GM12878 (cell line): ENCODE results near the gene SBF2. TPM values are rescaled to one million over a fixed set of nuclear protein-coding genes. Genes with fewer than 3 reads are reported as not detected.

Experiments
- ATAC-seq: fragments of 200-7000 bp; cut with Tn5 transposase; 3 replicates; pipeline ENCODE4 v1.9.1; 2020; ENCODE audit warnings: mild to moderate bottlenecking, moderate library complexity
- BruUV-seq: library from RNA; stranded (reverse); fragments of 400-500 nt; replicated peaks from 2 replicates; lab custom pipeline; 2021; lab: Mats Ljungman, UMichigan
- CTCF ChIA-PET: fragments of 300-600 bp; sonication (Branson Sonifier 250); formaldehyde crosslinking; extraction: SDS; loops from one replicate; lab custom pipeline; 2021; ENCODE audit warnings: inconsistent platforms; lab: Yijun Ruan, JAX
- POLR2A ChIA-PET: fragments of 350-600 bp; formaldehyde crosslinking; extraction: SDS; loops from one replicate; lab custom pipeline; 2021; ENCODE audit warnings: inconsistent platforms; lab: Charles Lee
- RAD21 ChIA-PET: fragments of 300-600 bp; sonication (Branson Sonifier 250); formaldehyde crosslinking; loops from one replicate; lab custom pipeline; 2023; ENCODE audit warnings: antibody characterized with exemption; ENCODE audit not compliant: unreplicated experiment; lab: Charles Lee
- SMC1A ChIA-PET: fragments of 300-600 bp; sonication (Branson Sonifier 250); formaldehyde crosslinking; loops from one replicate; lab custom pipeline; 2023; ENCODE audit not compliant: unreplicated experiment, uncharacterized antibody; lab: Charles Lee
- DNase-seq: peaks from one replicate; pipeline ENCODE4 v3.0.0-alpha.2; 2011; ENCODE audit warnings: low read depth, low spot score
- FAIRE-seq: peaks from 3 replicates; lab custom pipeline; 2011; peaks lifted over from hg19 to GRCh38; lab: Jason Lieb, UNC
- H2AFZ ChIP-seq: 2 replicates; pipeline ENCODE4 v1.6.0; 2011; ENCODE audit warnings: low read depth, low read length, control low read depth; ENCODE audit not compliant: control insufficient read depth
- H3K27ac ChIP-seq: 2 replicates; pipeline ENCODE4 v1.5.1; 2011; ENCODE audit warnings: control low read depth; ENCODE audit not compliant: control insufficient read depth, insufficient read depth
- H3K27me3 ChIP-seq, 2 experiments: replicated peaks in 1 of 2; 2 replicates each; pipeline versions ENCODE4 v1.6.0 to v1.6.1; 2011; ENCODE audit warnings: low read length in 1 of 2; ENCODE audit not compliant: control insufficient read depth in 2 of 2, insufficient read depth in 2 of 2
- H3K36me3 ChIP-seq, 2 experiments: 2 replicates each; pipeline ENCODE4 v1.5.1; 2011; ENCODE audit warnings: low read length in 1 of 2; ENCODE audit not compliant: control insufficient read depth in 2 of 2, insufficient read depth in 2 of 2
- H3K4me1 ChIP-seq: 2 replicates; pipeline ENCODE4 v1.6.1; 2011; ENCODE audit warnings: mild to moderate bottlenecking, low read length, moderate library complexity, mixed read lengths; ENCODE audit not compliant: control insufficient read depth, insufficient read depth
- H3K4me2 ChIP-seq: 2 replicates; pipeline ENCODE4 v1.6.0; 2011; ENCODE audit warnings: control low read depth; ENCODE audit not compliant: control insufficient read depth, insufficient read depth
- H3K4me3 ChIP-seq: fragments of 200-600 bp; sonication (generic); 2 replicates; pipeline ENCODE4 v1.5.1; 2016
- H3K79me2 ChIP-seq: 2 replicates; pipeline ENCODE4 v1.6.0; 2011; ENCODE audit warnings: low read length; ENCODE audit not compliant: control insufficient read depth, insufficient read depth
- H3K9ac ChIP-seq: 2 replicates; pipeline ENCODE4 v1.8.0; 2011; ENCODE audit warnings: low read length, control low read depth, mixed read lengths; ENCODE audit not compliant: control insufficient read depth, insufficient read depth
- H3K9me3 ChIP-seq: replicated peaks from 3 replicates; pipeline ENCODE4 v1.5.1; 2011; ENCODE audit warnings: mild to moderate bottlenecking, low read length; ENCODE audit not compliant: control insufficient read depth, insufficient read depth
- H4K20me1 ChIP-seq: 2 replicates; pipeline ENCODE4 v1.6.0; 2011; ENCODE audit not compliant: control insufficient read depth, insufficient read depth
- ATF2 ChIP-seq: IDR thresholded peaks from 2 replicates; pipeline ENCODE4 v1.6.1; 2012; ENCODE audit warnings: low read length, inconsistent platforms
- CBX5 ChIP-seq: sonication (generic); IDR thresholded peaks from 2 replicates; pipeline ENCODE4 v1.6.1; 2016; ENCODE audit warnings: low read depth, moderate library complexity, mild to moderate bottlenecking, inconsistent platforms
- CTCF ChIP-seq, 3 experiments: IDR thresholded peaks in 2 of 3; conservative IDR thresholded peaks in 1 of 3; 2 replicates each; pipeline ENCODE4 v1.5.1; 2011; ENCODE audit warnings: low read depth in 3 of 3, low read length in 3 of 3, mild to moderate bottlenecking in 3 of 3, control low read depth in 2 of 3, moderate library complexity in 2 of 3, inconsistent platforms in 1 of 3, mixed read lengths in 1 of 3; ENCODE audit not compliant: control insufficient read depth in 2 of 3, insufficient read depth in 1 of 3; ENCODE audit errors: extremely low read depth in 1 of 3
- ESRRA ChIP-seq: IDR thresholded peaks from 2 replicates; pipeline ENCODE4 v1.6.1; 2012; ENCODE audit warnings: mild to moderate bottlenecking, low read length, improper control_type of control experiment
- HCFC1 ChIP-seq: fragments of 150-350 bp; IDR thresholded peaks from 2 replicates; pipeline ENCODE4 v1.6.1; 2014; ENCODE audit warnings: low read length
- MEF2A ChIP-seq: IDR thresholded peaks from 2 replicates; pipeline ENCODE4 v1.6.1; 2011; ENCODE audit warnings: low read depth, mild to moderate bottlenecking, low read length, moderate library complexity; ENCODE audit not compliant: insufficient read depth
- MEF2B ChIP-seq: fragments of 450-650 bp; IDR thresholded peaks from 2 replicates; pipeline ENCODE4 v1.6.1; 2018; ENCODE audit warnings: mild to moderate bottlenecking, moderate library complexity; ENCODE audit not compliant: partially characterized antibody, poor library complexity, severe bottlenecking
- MXI1 ChIP-seq: fragments of 150-350 bp; IDR thresholded peaks from 2 replicates; pipeline ENCODE4 v1.6.1; 2011; ENCODE audit warnings: low read depth, mild to moderate bottlenecking, inconsistent platforms, low read length, improper control_type of control experiment
- NBN ChIP-seq: fragments of 450-650 bp; IDR thresholded peaks from 2 replicates; pipeline ENCODE4 v1.6.1; 2016
- POLR2AphosphoS2 ChIP-seq: IDR thresholded peaks from 2 replicates; pipeline ENCODE4 v1.6.1; 2011; ENCODE audit warnings: low read depth, mild to moderate bottlenecking, low read length, improper control_type of control experiment, moderate library complexity
- POU2F2 ChIP-seq: IDR thresholded peaks from 3 replicates; pipeline ENCODE4 v1.6.1; 2011; ENCODE audit warnings: low read depth, mild to moderate bottlenecking, low read length, borderline replicate concordance
- RAD21 ChIP-seq: IDR thresholded peaks from 2 replicates; pipeline ENCODE4 v1.6.1; 2011; ENCODE audit warnings: mild to moderate bottlenecking, low read depth, low read length, moderate library complexity; ENCODE audit not compliant: insufficient read depth
- RB1 ChIP-seq: fragments of 450-650 bp; formaldehyde crosslinking; IDR thresholded peaks from 2 replicates; pipeline ENCODE4 v1.6.1; 2017; ENCODE audit warnings: mild to moderate bottlenecking, borderline replicate concordance
- SMAD1 ChIP-seq: fragments of 450-650 bp; IDR thresholded peaks from 2 replicates; pipeline ENCODE4 v1.6.1; 2018; ENCODE audit warnings: mild to moderate bottlenecking, low read depth; ENCODE audit not compliant: partially characterized antibody
- TAF1 ChIP-seq: IDR thresholded peaks from 2 replicates; pipeline ENCODE4 v1.6.1; 2011; ENCODE audit warnings: mild to moderate bottlenecking, low read depth, low read length, borderline replicate concordance
- WRNIP1 ChIP-seq: IDR thresholded peaks from 2 replicates; pipeline ENCODE4 v1.6.1; 2011; ENCODE audit warnings: low read depth, low read length, improper control_type of control experiment, borderline replicate concordance
- ZBTB4 ChIP-seq: fragments of 450-650 bp; formaldehyde crosslinking; IDR thresholded peaks from 2 replicates; pipeline ENCODE4 v1.4.0; 2022; ENCODE audit warnings: mild to moderate bottlenecking, moderate library complexity
- WGBS: methylation state at CpG from one replicate; pipeline ENCODE4 v1.1.6; 2016; ENCODE audit warnings: low lambda C conversion rate; ENCODE audit not compliant: insufficient replicate concordance, insufficient coverage; ENCODE audit errors: missing lambda C conversion rate; 5-methylcytosine and 5-hydroxymethylcytosine counted together
- in situ Hi-C: fragments of 300-500 bp; cut with MboI; formaldehyde crosslinking; loops from 9 replicates; pipeline ENCODE4 v1.14.3; 2018; ENCODE audit warnings: mixed read lengths
- intact Hi-C: fragments of 100-400 bp; cut with micrococcal nuclease; formaldehyde crosslinking; loops from one replicate; pipeline ENCODE4 v1.14.2; 2022; ENCODE audit not compliant: unreplicated experiment
- polyA plus RNA-seq, 11 experiments: library from polyadenylated mRNA; depleted of rRNA in 4 of 11; unstranded in 6 of 11; stranded (reverse) in 5 of 11; fragments of >200 nt; fragmentation: Nextera tagmentation in 4 of 11; fragmentation: Illumina TruSeq in 1 of 11; extraction: Ambion mirVana in 4 of 11; extraction: Trizol in 1 of 11; gene quantifications; 1 replicate in 1 of 11; 2 replicates in 10 of 11; pipeline versions ENCODE4 v1.2.1 to v1.2.3, GENCODE V29; 2011 to 2016; ENCODE audit warnings: inconsistent platforms in 2 of 11, missing spikeins in 2 of 11, low read depth in 1 of 11
- total RNA-seq, 4 experiments: library from RNA; depleted of rRNA in 3 of 4; stranded (reverse); fragments of >200 nt in 3 of 4; fragmentation: Illumina TruSeq in 1 of 4; extraction: Trizol in 1 of 4; gene quantifications; 2 replicates each; pipeline versions ENCODE4 v1.2.1 to v1.2.3, GENCODE V29; 2013 to 2021

The SBF2 gene
- total and polyA plus RNA-seq, 10 of the 15 experiments (the other 5 are each of a cell fraction or from before 2014, with no cell fraction given): 0.24 to 2.3 (median 1.1) TPM

- no peak overlapping the region for H3K4me3 ChIP-seq
- H3K27ac ChIP-seq: no peak overlapping the region
- DNase-seq: no peak
- H3K36me3 ChIP-seq: no peaks in the 10 kb centered on the region
- POLR2A ChIA-PET: no interaction called here
- intact Hi-C loops (no loop called here), in situ Hi-C loops (no loop called here)
- SMC1A ChIA-PET: no interaction called here
- 15% methylated on average over 4 of the region's 4 CpGs for WGBS
- RAD21 ChIA-PET: no interaction called here
- H3K4me1 ChIP-seq: no peaks in the 10 kb centered on the region
- ATAC-seq: no peak
- FAIRE-seq: no peak
- H3K9ac ChIP-seq: no peak overlapping the region
- TF ChIP-seq ZBTB4 (CRISPR knock-in tag) (no peak), RB1 (no peak), MEF2A (no peak), SMAD1 (no peak), POLR2AphosphoS2 (no peak), CBX5 (no peak), ATF2 (no peak), POU2F2 (no peak), CTCF (IDR thresholded peaks at IDR 0.05 in 2 of 3, conservative IDR thresholded peaks at IDR 0.05 in 1 of 3; ENCODE audit: control insufficient read depth in 2 of 3, extremely low read depth in 1 of 3, insufficient read depth in 1 of 3, low read depth in 3 of 3, low read length in 3 of 3) (no peak), MXI1 (no peak), HCFC1 (no peak), ESRRA (no peak), MEF2B (no peak), WRNIP1 (no peak), RAD21 (no peak), NBN (no peak), TAF1 (no peak)
- H3K9me3 ChIP-seq: no peaks in the 10 kb centered on the region; the same call in 2 of the 3 replicates
- no peak overlapping the region for H2AFZ ChIP-seq
- no peak overlapping the region for H3K4me2 ChIP-seq
- no peaks in the 10 kb centered on the region for H3K79me2 ChIP-seq
- CTCF ChIA-PET: interaction anchor here (0.6 kb wide), 1 partner anchor 316 kb away, joined by 5 read pairs; no protein-coding TSS in a partner anchor
- BruUV-seq: no TSS peak
- H4K20me1 ChIP-seq: no peaks in the 10 kb centered on the region
- no peaks in the 10 kb centered on the region for H3K27me3 ChIP-seq
Observed at GRCh38 chr11:10051868-10052586, 242.0 kb downstream of the SBF2 start.
